ENCODE data around the gene WDR27. TPM values are rescaled to one million over a fixed set of nuclear protein-coding genes. Genes with fewer than 3 reads are reported as not detected.

Gene WDR27
- total RNA-seq, 2 experiments from 2014 or later, result 37.9 to 38.3 TPM

DNA sequence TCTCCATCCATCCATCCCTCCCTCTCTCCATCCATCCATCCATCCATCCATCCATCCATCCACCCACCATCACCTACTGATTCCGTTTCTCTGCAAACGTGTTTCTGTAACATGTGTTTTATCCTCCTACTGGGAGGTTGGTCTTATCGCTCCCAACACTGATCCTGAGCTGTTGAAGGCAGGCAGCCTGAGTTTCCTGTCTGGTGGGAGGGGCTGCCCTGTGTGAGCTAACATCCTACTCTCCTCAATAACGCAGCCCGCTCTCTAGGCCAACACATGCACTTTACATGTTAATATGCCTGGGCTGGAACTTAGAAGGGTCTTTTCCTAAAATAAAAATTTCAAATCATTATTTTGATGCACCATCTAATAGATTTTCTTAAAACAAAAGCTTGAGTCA, 126.5 kb downstream of the WDR27 start:
- Mint-ChIP-seq H3K36me3 (ENCODE audit: low read depth) (peaks cover 8% of the 10 kb centered on the region), H3K4me1 (ENCODE audit: low read depth) (no peaks in the 10 kb centered on the region), H3K9me3 (no peaks in the 10 kb centered on the region), H3K27ac (no peak overlapping the region), H3K4me3 (no peak overlapping the region), H3K27me3 (ENCODE audit: low read depth) (no peaks in the 10 kb centered on the region)
- intact Hi-C loops (cut with micrococcal nuclease), result no loop called here
- CTCF ChIA-PET, result no interaction called here
- no peak for DNase-seq

GRCh38 chr6:169574420-169574819, 127.4 kb downstream of the WDR27 start:
- no peaks in the 10 kb centered on the region for H3K9me3 Mint-ChIP-seq
- no peaks in the 10 kb centered on the region for H3K27me3 Mint-ChIP-seq (ENCODE audit: low read depth)
- no peak overlapping the region for H3K27ac Mint-ChIP-seq
- DNase-seq, result no peak
- intact Hi-C loops (cut with micrococcal nuclease), result no loop called here
- H3K4me1 Mint-ChIP-seq (ENCODE audit: low read depth), result no peaks in the 10 kb centered on the region
- no peak overlapping the region for H3K4me3 Mint-ChIP-seq
- H3K36me3 Mint-ChIP-seq (ENCODE audit: low read depth), result peaks cover 4% of the 10 kb centered on the region
- CTCF ChIA-PET, result no interaction called here

DNA sequence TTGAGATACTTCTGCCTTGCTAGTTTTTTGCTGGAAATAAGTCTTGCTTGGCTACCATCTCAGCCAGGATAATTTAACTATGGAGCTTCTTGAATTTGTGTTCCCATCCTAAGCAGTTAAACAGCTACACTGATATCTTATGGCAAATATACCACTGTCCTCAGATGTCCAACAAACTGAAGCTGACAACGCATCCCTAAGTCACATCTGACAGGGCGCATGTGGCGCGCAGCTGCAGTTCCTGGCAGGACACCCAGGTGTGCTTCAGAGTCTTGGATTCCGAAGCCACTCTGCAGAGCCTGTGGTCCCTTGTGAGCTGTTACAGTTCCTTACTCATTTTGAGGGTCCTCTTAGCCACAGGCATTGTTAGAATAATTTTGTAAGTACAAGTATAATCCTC, 127.9 kb downstream of the WDR27 start:
- H3K27ac Mint-ChIP-seq, result no peak overlapping the region
- intact Hi-C loops (cut with micrococcal nuclease), result no loop called here
- no peak overlapping the region for H3K4me3 Mint-ChIP-seq
- H3K36me3 Mint-ChIP-seq (ENCODE audit: low read depth), result peaks cover 4% of the 10 kb centered on the region
- no peaks in the 10 kb centered on the region for H3K9me3 Mint-ChIP-seq
- CTCF ChIA-PET, result no interaction called here
- peaks cover under 1% of the 10 kb centered on the region for H3K4me1 Mint-ChIP-seq (ENCODE audit: low read depth)
- DNase-seq, result no peak
- no peaks in the 10 kb centered on the region for H3K27me3 Mint-ChIP-seq (ENCODE audit: low read depth)

- Mint-ChIP-seq H3K27me3 (ENCODE audit: low read depth) (no peaks in the 10 kb centered on the region), H3K36me3 (ENCODE audit: low read depth) (peaks cover 3% of the 10 kb centered on the region), H3K9me3 (no peaks in the 10 kb centered on the region), H3K27ac (no peak overlapping the region), H3K4me1 (ENCODE audit: low read depth) (peaks cover 7% of the 10 kb centered on the region), H3K4me3 (no peak overlapping the region)
- intact Hi-C loops (cut with micrococcal nuclease), result no loop called here
- no peak for DNase-seq
- CTCF ChIA-PET, result no interaction called here
These were observed 130.5 kb downstream of the WDR27 start for GRCh38 chr6:169571123-169571962.

DNA sequence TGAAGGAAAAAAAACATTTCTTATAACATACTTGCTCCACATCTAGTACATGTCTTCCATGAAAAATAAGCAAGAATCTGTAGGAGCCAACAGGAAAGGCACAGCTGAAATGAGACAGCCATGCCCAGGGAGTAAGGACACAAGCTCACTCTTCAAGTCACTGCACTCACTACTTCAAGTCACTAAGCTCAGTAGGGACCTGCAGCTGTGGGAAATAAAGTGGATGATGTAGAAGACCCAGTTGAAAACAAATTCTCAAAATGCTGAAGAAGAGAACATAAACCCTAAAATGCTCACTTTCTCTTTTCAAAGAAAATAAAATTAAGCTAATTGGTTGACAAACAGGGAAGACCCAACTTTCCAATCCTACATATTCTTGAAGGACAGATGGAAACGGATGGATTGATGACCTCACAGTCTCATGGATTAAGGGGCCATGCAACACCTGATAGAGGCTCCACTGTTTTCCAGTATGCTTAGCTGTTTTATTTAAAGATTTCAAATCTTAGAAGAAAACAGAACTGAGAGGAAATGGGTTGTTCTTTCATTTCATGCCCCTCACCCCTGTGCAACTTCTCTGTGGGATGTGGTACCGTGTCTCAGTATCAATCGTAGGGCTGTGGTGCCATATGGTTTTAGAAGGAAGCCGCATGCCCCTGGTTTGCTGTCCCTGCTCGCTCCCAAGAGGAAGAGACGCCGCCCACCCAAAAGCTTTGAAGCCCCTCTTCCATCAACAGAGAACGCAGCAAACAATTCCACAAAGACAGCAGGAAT, 133.3 kb downstream of the WDR27 start:
- intact Hi-C loops (cut with micrococcal nuclease), result no loop called here
- Mint-ChIP-seq H3K4me1 (ENCODE audit: low read depth) (peaks cover 7% of the 10 kb centered on the region), H3K36me3 (ENCODE audit: low read depth) (peaks cover 5% of the 10 kb centered on the region), H3K27ac (no peak overlapping the region), H3K9me3 (no peaks in the 10 kb centered on the region), H3K4me3 (no peak overlapping the region), H3K27me3 (ENCODE audit: low read depth) (no peaks in the 10 kb centered on the region)
- CTCF ChIA-PET, result no interaction called here
- DNase-seq, result no peak

DNA sequence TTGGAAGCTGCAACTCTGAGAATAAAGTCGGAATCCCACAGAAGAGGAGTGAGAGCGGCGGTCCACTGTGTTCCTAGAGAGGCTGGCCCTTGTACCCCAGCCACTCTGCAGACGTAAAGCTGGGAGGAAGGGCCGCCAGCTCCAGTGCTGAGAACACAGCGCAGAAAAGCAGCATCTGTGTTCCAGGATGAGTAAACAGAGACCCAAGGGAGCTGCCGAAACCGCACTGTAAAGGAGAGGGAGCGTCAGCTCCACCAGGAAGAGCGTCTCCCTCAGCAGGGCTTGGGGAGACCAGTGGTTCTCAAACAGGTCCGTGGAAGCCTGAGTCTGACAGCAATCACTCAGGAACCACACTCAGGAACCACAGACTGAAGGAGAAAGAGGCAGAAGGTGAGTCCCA, 134.0 kb downstream of the WDR27 start:
- Mint-ChIP-seq H3K9me3 (no peaks in the 10 kb centered on the region), H3K4me1 (ENCODE audit: low read depth) (peaks cover 7% of the 10 kb centered on the region), H3K27me3 (ENCODE audit: low read depth) (no peaks in the 10 kb centered on the region), H3K27ac (no peak overlapping the region), H3K36me3 (ENCODE audit: low read depth) (peaks cover 5% of the 10 kb centered on the region), H3K4me3 (no peak overlapping the region)
- no peak for DNase-seq
- intact Hi-C loops (cut with micrococcal nuclease), result no loop called here
- CTCF ChIA-PET, result no interaction called here

DNA sequence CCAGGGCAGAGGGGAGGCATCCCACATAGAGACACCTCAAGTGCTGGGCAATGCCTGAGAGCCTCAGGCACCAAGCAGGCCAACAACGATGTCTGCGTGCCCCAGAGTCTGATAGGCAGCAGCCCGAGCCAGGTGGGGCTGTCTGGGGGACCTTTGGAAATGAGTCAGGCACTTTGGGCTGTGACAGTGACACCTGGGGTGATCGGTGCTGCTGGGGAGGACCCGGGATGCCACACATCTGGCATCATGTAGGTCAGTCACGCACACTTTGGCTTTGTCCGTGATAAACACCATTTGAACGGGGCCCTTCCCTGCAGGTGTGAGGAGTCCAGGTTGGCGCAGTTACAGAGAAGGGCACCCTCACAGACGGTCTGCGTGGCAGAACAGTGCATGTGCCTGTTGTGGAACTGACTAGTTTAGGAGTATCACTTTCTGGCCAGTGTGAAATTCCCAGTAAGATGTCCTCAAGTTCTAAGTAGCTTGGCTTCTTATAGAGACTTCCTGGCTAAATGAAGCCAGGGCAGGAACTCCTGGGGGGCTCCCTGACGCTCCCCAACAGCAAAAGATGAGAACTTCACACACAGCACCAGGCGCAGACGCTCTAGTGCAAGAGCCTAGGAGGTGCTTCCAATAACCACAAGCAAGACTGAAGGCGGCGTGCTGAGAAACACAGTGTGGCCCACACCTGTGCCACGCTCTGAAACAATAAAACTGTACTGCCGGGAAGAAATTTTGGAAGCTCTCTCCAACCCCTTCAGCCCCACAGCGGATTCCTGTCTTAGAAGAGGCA, 134.7 kb downstream of the WDR27 start:
- Mint-ChIP-seq H3K9me3 (peaks cover 1% of the 10 kb centered on the region), H3K36me3 (ENCODE audit: low read depth) (peaks cover 12% of the 10 kb centered on the region), H3K4me3 (no peak overlapping the region), H3K4me1 (ENCODE audit: low read depth) (peaks cover 7% of the 10 kb centered on the region), H3K27ac (no peak overlapping the region), H3K27me3 (ENCODE audit: low read depth) (no peaks in the 10 kb centered on the region)
- intact Hi-C loops (cut with micrococcal nuclease), result no loop called here
- CTCF ChIA-PET, result no interaction called here
- DNase-seq, result no peak

GRCh38 chr6:169566319-169566718, 135.5 kb downstream of the WDR27 start:
- intact Hi-C loops (cut with micrococcal nuclease), result no loop called here
- Mint-ChIP-seq H3K36me3 (ENCODE audit: low read depth) (peaks cover 18% of the 10 kb centered on the region), H3K4me1 (ENCODE audit: low read depth) (peaks cover 7% of the 10 kb centered on the region), H3K9me3 (peaks cover 4% of the 10 kb centered on the region), H3K4me3 (no peak overlapping the region), H3K27me3 (ENCODE audit: low read depth) (no peaks in the 10 kb centered on the region), H3K27ac (no peak overlapping the region)
- DNase-seq, result no peak
- CTCF ChIA-PET, result no interaction called here

- H3K9me3 Mint-ChIP-seq, result peaks cover 4% of the 10 kb centered on the region
- H3K4me3 Mint-ChIP-seq, result no peak overlapping the region
- no peaks in the 10 kb centered on the region for H3K27me3 Mint-ChIP-seq (ENCODE audit: low read depth)
- H3K4me1 Mint-ChIP-seq (ENCODE audit: low read depth), result peaks cover 7% of the 10 kb centered on the region
- DNase-seq, result no peak
- H3K27ac Mint-ChIP-seq, result no peak overlapping the region
- intact Hi-C loops (cut with micrococcal nuclease), result no loop called here
- CTCF ChIA-PET, result no interaction called here
- peaks cover 29% of the 10 kb centered on the region for H3K36me3 Mint-ChIP-seq (ENCODE audit: low read depth)
These were observed 137.2 kb downstream of the WDR27 start for GRCh38 chr6:169564453-169565240.

GRCh38 chr6:169561665-169562064, 140.2 kb downstream of the WDR27 start:
- Mint-ChIP-seq H3K4me3 (no peak overlapping the region), H3K9me3 (peaks cover 4% of the 10 kb centered on the region), H3K27ac (no peak overlapping the region), H3K36me3 (ENCODE audit: low read depth) (peaks cover 41% of the 10 kb centered on the region), H3K27me3 (ENCODE audit: low read depth) (peaks cover 2% of the 10 kb centered on the region), H3K4me1 (ENCODE audit: low read depth) (peaks cover 9% of the 10 kb centered on the region)
- intact Hi-C loops (cut with micrococcal nuclease), result no loop called here
- CTCF ChIA-PET, result no interaction called here
- no peak for DNase-seq

GRCh38 chr6:169559592-169559991, 142.2 kb downstream of the WDR27 start:
- Mint-ChIP-seq H3K4me1 (ENCODE audit: low read depth) (peaks cover 12% of the 10 kb centered on the region), H3K27ac (no peak overlapping the region), H3K36me3 (ENCODE audit: low read depth) (peaks cover 41% of the 10 kb centered on the region), H3K9me3 (peaks cover 4% of the 10 kb centered on the region), H3K4me3 (no peak overlapping the region), H3K27me3 (ENCODE audit: low read depth) (peaks cover 6% of the 10 kb centered on the region)
- intact Hi-C loops (cut with micrococcal nuclease), result no loop called here
- CTCF ChIA-PET, result no interaction called here
- DNase-seq, result no peak

All from activated naive CD4-positive, alpha-beta T cell treated with anti-CD3 and anti-CD28 coated beads for 36 hours (primary cell).